ENCODE measurements around the gene DNAH2.

Gene DNAH2

GRCh38 chr17:7881276-7882054 lies 163.9 kb downstream of the DNAH2 start:
- no peak for DNase-seq

- DNase-seq = no peak
Measured at GRCh38 chr17:7882068-7882467, 164.5 kb downstream of the DNAH2 start.

- DNase-seq = no peak
Measured at GRCh38 chr17:7882629-7883028, 165.1 kb downstream of the DNAH2 start.
